Left renal pelvis (tissue), 4 donors: ENCODE measurements around the gene FAM209B. TPM values are rescaled to one million over a fixed set of nuclear protein-coding genes. Genes with fewer than 3 reads are reported as not detected.
"Not testable (repeated sequence)": the region's sequence is repeated elsewhere in the genome, so short reads cannot be mapped to it uniquely, and the experiment has no call there.

Experiments used
- DNase-seq, 4 donors: peaks; one replicate each; pipeline ENCODE4 v3.0.0-alpha.2; 2013; ENCODE audit warnings: low read depth in 4 of 4, low spot score in 3 of 4
- polyA plus RNA-seq, 4 donors: library from polyadenylated mRNA; unstranded; fragments of 120-200 nt; gene quantifications; one replicate each; pipeline ENCODE4 v1.2.1, GENCODE V29; 2013; ENCODE audit not compliant: insufficient read length in 4 of 4

Gene FAM209B
- under 1 TPM; 0.27 to 0.34 (median 0.30) TPM for polyA plus RNA-seq

GRCh38 chr20:56532946-56533345, at the start of gene FAM209B:
Gene FAM209B (plus strand): TSS chr20:56533246. CDS start chr20:56533342, 96 bp downstream.
- not testable (repeated sequence) for DNase-seq

- DNase-seq: no peak
These were observed 49.1 kb upstream of the FAM209B start for GRCh38 chr20:56483970-56484369.

- no peak for DNase-seq
These were observed 45.8 kb upstream of the FAM209B start for GRCh38 chr20:56487216-56487615.

- DNase-seq: no peak
These were observed 44.5 kb upstream of the FAM209B start for GRCh38 chr20:56488566-56488965.

GRCh38 chr20:56501116-56501515, 31.9 kb upstream of the FAM209B start:
- DNase-seq: no peak

GRCh38 chr20:56503916-56504315, 29.1 kb upstream of the FAM209B start:
- DNase-seq: no peak

- DNase-seq: no peak
These were observed 28.6 kb upstream of the FAM209B start for GRCh38 chr20:56504373-56505005.

GRCh38 chr20:56506103-56506502, 26.9 kb upstream of the FAM209B start:
- DNase-seq: no peak

- no peak for DNase-seq
These were observed 21.1 kb upstream of the FAM209B start for GRCh38 chr20:56511926-56512325.

GRCh38 chr20:56513161-56514150, 19.6 kb upstream of the FAM209B start:
- no peak for DNase-seq

GRCh38 chr20:56516631-56517030, 16.4 kb upstream of the FAM209B start:
- DNase-seq: no peak

- no peak for DNase-seq
These were observed 15.8 kb upstream of the FAM209B start for GRCh38 chr20:56517211-56517610.

GRCh38 chr20:56517641-56518040, 15.4 kb upstream of the FAM209B start:
- DNase-seq: no peak

- DNase-seq: no peak
These were observed 14.9 kb upstream of the FAM209B start for GRCh38 chr20:56518126-56518525.

- no peak for DNase-seq
These were observed 14.2 kb upstream of the FAM209B start for GRCh38 chr20:56518721-56519398.

GRCh38 chr20:56519551-56519950, 13.5 kb upstream of the FAM209B start:
- DNase-seq: no peak

GRCh38 chr20:56520180-56520579, 12.9 kb upstream of the FAM209B start:
- no peak for DNase-seq

- not testable (repeated sequence) for DNase-seq
These were observed 12.2 kb upstream of the FAM209B start for GRCh38 chr20:56520746-56521354.

GRCh38 chr20:56522311-56522710, 10.7 kb upstream of the FAM209B start:
- no peak for DNase-seq

- DNase-seq: not testable (repeated sequence)
These were observed 8.6 kb upstream of the FAM209B start, which contains the start of gene FAM209A for GRCh38 chr20:56524444-56524843. Gene FAM209A (plus strand): TSS chr20:56524744. CDS start chr20:56524809, 65 bp downstream.

- DNase-seq: no peak
These were observed 5.5 kb upstream of the FAM209B start for GRCh38 chr20:56527521-56527920.
